Right ventricle myocardium inferior (tissue), 1 donor: ENCODE results near the gene GALNTL6. TPM values are rescaled to one million over a fixed set of nuclear protein-coding genes. Genes with fewer than 3 reads are reported as not detected.
A peak's percentile ranks its signal among the peaks of the same experiment; 100 is the strongest.

Source experiments
- ATAC-seq: fragments of 200-7000 bp; cut with Tn5 transposase; one replicate; pipeline ENCODE4 v1.9.1; 2020; ENCODE audit warnings: mild to moderate bottlenecking, moderate library complexity
- DNase-seq: peaks from one replicate; pipeline ENCODE4 v3.0.0; 2021; ENCODE audit errors: missing footprints
- intact Hi-C: fragments of 100-400 bp; cut with DNase I; formaldehyde crosslinking; loops from one replicate; pipeline ENCODE4 v1.11.0; 2022
- total RNA-seq: library from RNA; stranded (reverse); fragmentation: NEBNext Ultra II Directional; extraction: Animal tissue kit (Norgen Biotek cat#: 25700); gene quantifications from one replicate; pipeline ENCODE4 v1.2.1, GENCODE V29; 2021
- donor health status: DM: no; HTN: yes; CAD: no; lungs with severe emphysema.

The GALNTL6 gene
- total RNA-seq, 1 donor from 2014 or later: not detected

DNA sequence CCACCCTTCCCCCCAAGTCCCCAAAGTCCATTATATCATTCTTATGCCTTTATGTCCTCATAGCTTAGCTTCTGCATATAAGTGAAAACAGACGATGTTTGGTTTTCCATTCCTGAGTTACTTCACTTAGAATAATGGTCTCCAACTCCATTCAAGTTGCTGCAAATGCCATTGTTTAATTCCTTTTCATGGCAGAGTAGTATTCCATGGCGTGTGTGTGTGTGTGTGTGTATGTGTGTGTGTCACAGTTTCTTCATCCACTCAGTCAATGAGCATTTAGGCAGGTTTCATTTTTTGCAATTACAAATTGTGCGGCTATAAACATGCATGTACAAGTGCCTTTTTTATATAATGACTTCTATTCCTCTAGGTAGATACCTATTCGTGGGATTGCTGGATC is 1248.0 kb downstream of the GALNTL6 start:
- DNase-seq: no peak
- ATAC-seq: no peak
- intact Hi-C loops: no loop called here

- ATAC-seq: no peak
- DNase-seq: no peak
These were observed 1260.8 kb downstream of the GALNTL6 start for GRCh38 chr4:173073939-173074500.

DNA sequence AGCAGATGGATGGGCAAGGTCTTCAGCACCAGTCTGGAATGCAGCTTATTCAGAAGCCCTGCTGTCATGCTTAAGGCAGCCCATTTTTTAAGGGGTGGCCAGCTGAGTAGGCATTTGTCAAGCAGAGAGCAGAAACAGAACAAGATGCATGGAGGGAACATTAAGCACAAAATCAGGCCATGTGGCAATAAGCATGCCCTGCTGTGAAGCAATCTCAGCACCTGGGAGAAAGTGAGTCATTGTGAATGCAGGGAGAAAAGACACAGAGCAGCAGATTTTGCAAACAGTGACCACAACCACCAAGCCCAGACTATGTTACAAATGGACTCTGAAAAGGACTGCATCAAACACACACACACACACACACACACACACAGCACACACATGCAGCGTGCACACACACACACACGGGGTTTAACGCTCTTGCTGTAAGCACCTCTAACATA is 1261.3 kb downstream of the GALNTL6 start:
- peak; percentile 52 for DNase-seq
- intact Hi-C loops: no loop called here
- no peak for ATAC-seq

More at GRCh38 chr4:173073939-173074500, 1260.8 kb downstream of the GALNTL6 start:
- intact Hi-C loops: no loop called here

- no peak for ATAC-seq
- intact Hi-C loops: no loop called here
- no peak for DNase-seq
These were observed 1263.9 kb downstream of the GALNTL6 start for GRCh38 chr4:173076903-173077634.

- ATAC-seq: no peak
- DNase-seq: no peak
- intact Hi-C loops: no loop called here
These were observed 1274.9 kb downstream of the GALNTL6 start for GRCh38 chr4:173088144-173088543.
